Neural progenitor cell (in vitro differentiated cells): ENCODE measurements around the gene KRTCAP2. TPM values are rescaled to one million over a fixed set of nuclear protein-coding genes. Genes with fewer than 3 reads are reported as not detected.
"Not testable (repeated sequence)": the region's sequence is repeated elsewhere in the genome, so short reads cannot be mapped to it uniquely, and the experiment has no call there.

Experiments
- DNase-seq: peaks from one replicate; pipeline ENCODE4 v3.0.0-alpha.2; 2016; ENCODE audit warnings: low spot score
- H2AFZ ChIP-seq: fragments of 200-600 bp; sonication (generic); replicated peaks from 2 replicates; pipeline ENCODE4 v1.6.1; 2016; ENCODE audit warnings: antibody characterized with exemption
- H3F3A ChIP-seq: fragments of 200-600 bp; sonication (generic); 2 replicates; pipeline ENCODE4 v1.6.1; 2016; ENCODE audit warnings: antibody characterized with exemption, low read depth
- H3K27ac ChIP-seq: fragments of 200-600 bp; sonication (generic); 2 replicates; pipeline ENCODE4 v1.5.1; 2016; ENCODE audit warnings: mild to moderate bottlenecking
- H3K27me3 ChIP-seq: fragments of 200-600 bp; sonication (generic); 2 replicates; pipeline ENCODE4 v1.6.1; 2016; ENCODE audit warnings: mild to moderate bottlenecking, moderate library complexity
- H3K36me3 ChIP-seq: fragments of 200-600 bp; sonication (generic); 2 replicates; pipeline ENCODE4 v1.5.1; 2016
- H3K4me1 ChIP-seq: fragments of 200-600 bp; sonication (generic); 2 replicates; pipeline ENCODE4 v1.6.1; 2016; ENCODE audit warnings: mixed run types
- H3K4me2 ChIP-seq: fragments of 200-600 bp; sonication (generic); 2 replicates; pipeline ENCODE4 v1.6.1; 2016
- H3K4me3 ChIP-seq: fragments of 200-600 bp; sonication (generic); 2 replicates; pipeline ENCODE4 v1.5.1; 2016
- H3K79me2 ChIP-seq: fragments of 200-600 bp; sonication (generic); 2 replicates; pipeline ENCODE4 v1.6.1; 2016; ENCODE audit warnings: low read depth
- H3K9ac ChIP-seq: fragments of 200-600 bp; sonication (generic); 2 replicates; pipeline ENCODE4 v1.6.1; 2016
- H3K9me3 ChIP-seq: fragments of 200-600 bp; sonication (generic); 2 replicates; pipeline ENCODE4 v1.5.1; 2016; ENCODE audit warnings: low read depth
- H4K20me1 ChIP-seq: fragments of 200-600 bp; sonication (generic); 2 replicates; pipeline ENCODE4 v1.6.1; 2016; ENCODE audit warnings: low read depth
- H3K27ac Mint-ChIP-seq: 3 replicates; pipeline ENCODE4 v1.8.0; 2021; ENCODE audit warnings: mixed read lengths
- H3K27me3 Mint-ChIP-seq: 2 replicates; pipeline ENCODE4 v1.8.0; 2022; ENCODE audit warnings: low read depth, mild to moderate bottlenecking, inconsistent platforms, moderate library complexity, mixed read lengths; ENCODE audit not compliant: insufficient read depth
- H3K36me3 Mint-ChIP-seq: 3 replicates; pipeline ENCODE4 v1.8.0; 2021; ENCODE audit warnings: mixed read lengths
- H3K4me1 Mint-ChIP-seq: 3 replicates; pipeline ENCODE4 v1.8.0; 2021; ENCODE audit warnings: mixed read lengths
- H3K4me3 Mint-ChIP-seq: 3 replicates; pipeline ENCODE4 v1.8.0; 2021; ENCODE audit warnings: mild to moderate bottlenecking, moderate library complexity, mixed read lengths
- H3K9me3 Mint-ChIP-seq: 3 replicates; pipeline ENCODE4 v1.8.0; 2020; ENCODE audit warnings: mixed read lengths
- EZH2 ChIP-seq: fragments of 200-600 bp; sonication (generic); IDR thresholded peaks from 2 replicates; pipeline ENCODE4 v1.6.1; 2017; ENCODE audit warnings: antibody characterized with exemption, mild to moderate bottlenecking, moderate library complexity
- EZH2phosphoT487 ChIP-seq: fragments of 200-600 bp; sonication (generic); IDR thresholded peaks from 2 replicates; pipeline ENCODE4 v1.6.1; 2017; ENCODE audit warnings: antibody characterized with exemption
- total RNA-seq: library from RNA; depleted of rRNA; stranded (reverse); fragments of >200 nt; gene quantifications from 2 replicates; pipeline ENCODE4 v1.2.3, GENCODE V29; 2015; ENCODE audit warnings: low replicate concordance
- TF ChIP-seq, protein P1 (sequence below): fragments of 200-600 bp; sonication (generic); IDR thresholded peaks from 2 replicates; pipeline ENCODE4 v1.5.1; 2017; ENCODE audit warnings: antibody characterized with exemption, mild to moderate bottlenecking

Gene KRTCAP2
- total RNA-seq, 1 donor from 2014 or later = 37.8 TPM

DNA sequence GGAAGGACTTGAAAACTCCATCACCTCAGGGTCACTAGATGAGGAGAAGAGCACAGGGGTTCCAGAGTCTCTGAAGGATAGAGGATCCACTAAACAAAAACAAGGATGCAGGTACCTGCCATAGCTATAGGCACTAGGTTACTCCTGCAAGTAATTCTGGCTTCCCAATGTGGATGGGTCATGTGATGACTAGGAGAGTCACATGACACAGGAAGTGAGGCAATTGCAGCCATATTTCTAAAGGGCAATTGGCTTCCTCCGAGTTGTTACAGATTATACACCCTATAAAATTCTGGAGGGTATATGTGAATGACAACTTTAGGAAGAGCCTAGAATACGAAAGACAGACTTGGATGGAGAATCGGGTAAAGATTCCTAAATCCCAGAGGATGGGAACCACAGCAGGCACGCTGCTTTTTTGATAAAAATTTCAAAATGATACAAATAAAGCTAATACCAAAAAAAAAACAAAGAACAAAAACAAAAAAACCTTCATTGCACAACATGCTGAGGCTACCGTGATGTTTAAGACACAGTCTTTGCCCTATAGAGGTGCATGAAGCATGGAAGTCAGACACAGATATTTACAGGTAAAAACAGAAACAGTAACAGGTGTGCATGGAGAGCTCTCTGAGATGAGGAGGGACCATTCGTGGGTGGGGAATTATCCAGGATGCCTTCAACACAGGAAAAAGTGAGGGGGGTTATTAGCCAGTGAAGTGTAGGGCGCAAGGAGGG is 45.9 kb upstream of the KRTCAP2 start:
- H3K27me3 Mint-ChIP-seq = no peaks in the 10 kb centered on the region
- H2AFZ ChIP-seq = peak overlapping the region; percentile 65
- peak; percentile 78 for DNase-seq

GRCh38 chr1:155214702-155215101 is 41.6 kb upstream of the KRTCAP2 start:
- not testable (repeated sequence) for H4K20me1 ChIP-seq, H3K4me2 ChIP-seq, H2AFZ ChIP-seq, H3K27me3 Mint-ChIP-seq, DNase-seq, H3K9me3 ChIP-seq, H3K4me3 Mint-ChIP-seq, H3K4me3 ChIP-seq, H3F3A ChIP-seq, H3K27me3 ChIP-seq, H3K79me2 ChIP-seq, H3K36me3 ChIP-seq, H3K27ac ChIP-seq, H3K36me3 Mint-ChIP-seq, H3K27ac Mint-ChIP-seq, H3K9me3 Mint-ChIP-seq, H3K9ac ChIP-seq, H3K4me1 ChIP-seq
- H3K4me1 Mint-ChIP-seq = peaks cover 19% of the 10 kb centered on the region

More for the DNA sequence above, 45.9 kb upstream of the KRTCAP2 start:
- H3K27ac Mint-ChIP-seq = peak overlapping the region; percentile 11
- H3K9me3 Mint-ChIP-seq = no peaks in the 10 kb centered on the region
- Histone ChIP-seq H3K27me3 (no peaks in the 10 kb centered on the region), H3K79me2 (no peaks in the 10 kb centered on the region), H3K9ac (no peak overlapping the region), H3F3A (peaks cover 27% of the 10 kb centered on the region), H3K36me3 (no peaks in the 10 kb centered on the region), H3K4me1 (no peaks in the 10 kb centered on the region), H3K27ac (no peak overlapping the region), H3K4me3 (peak overlapping the region; percentile 34), H3K4me2 (peak overlapping the region; percentile 65), H4K20me1 (no peaks in the 10 kb centered on the region), H3K9me3 (no peaks in the 10 kb centered on the region)
- TF ChIP-seq EZH2 (no peak), EZH2phosphoT487 (no peak)
- peaks cover 14% of the 10 kb centered on the region for H3K36me3 Mint-ChIP-seq
- H3K4me3 Mint-ChIP-seq = peak overlapping the region; percentile 24
- H3K4me1 Mint-ChIP-seq = peaks cover 10% of the 10 kb centered on the region

GRCh38 chr1:155212051-155212440 is 38.9 kb upstream of the KRTCAP2 start:
- not testable (repeated sequence) for DNase-seq, H4K20me1 ChIP-seq, H2AFZ ChIP-seq, H3K36me3 Mint-ChIP-seq, H3K4me2 ChIP-seq, H3K9ac ChIP-seq, H3K9me3 ChIP-seq, H3K9me3 Mint-ChIP-seq, H3K4me3 Mint-ChIP-seq, H3K79me2 ChIP-seq, H3K27ac ChIP-seq, H3K36me3 ChIP-seq, H3K4me3 ChIP-seq, H3K27ac Mint-ChIP-seq, H3K27me3 ChIP-seq
- Mint-ChIP-seq H3K27me3 (peaks cover 18% of the 10 kb centered on the region), H3K4me1 (peaks cover 29% of the 10 kb centered on the region)
- H3K4me1 ChIP-seq = peaks cover 17% of the 10 kb centered on the region
- H3F3A ChIP-seq = peaks cover 32% of the 10 kb centered on the region

- H3F3A ChIP-seq = peaks cover 37% of the 10 kb centered on the region
- H3K4me2 ChIP-seq, H3K9me3 Mint-ChIP-seq, H3K36me3 Mint-ChIP-seq, H3K4me3 ChIP-seq, H3K79me2 ChIP-seq, H2AFZ ChIP-seq, DNase-seq, H3K36me3 ChIP-seq, H3K27me3 ChIP-seq, H3K27ac Mint-ChIP-seq, H4K20me1 ChIP-seq, H3K27ac ChIP-seq, H3K9me3 ChIP-seq, H3K4me3 Mint-ChIP-seq, H3K9ac ChIP-seq: not testable (repeated sequence)
- H3K4me1 ChIP-seq = peaks cover 22% of the 10 kb centered on the region
- peaks cover 33% of the 10 kb centered on the region for H3K4me1 Mint-ChIP-seq
- H3K27me3 Mint-ChIP-seq = peaks cover 23% of the 10 kb centered on the region
These were observed 38.4 kb upstream of the KRTCAP2 start for GRCh38 chr1:155211381-155212050.

GRCh38 chr1:155210314-155211104 is 37.4 kb upstream of the KRTCAP2 start:
- peaks cover 24% of the 10 kb centered on the region for H3K4me1 ChIP-seq
- peak overlapping the region; percentile 96 for H3K4me2 ChIP-seq
- no peak overlapping the region for H3K4me3 ChIP-seq
- no peaks in the 10 kb centered on the region for H3K9me3 Mint-ChIP-seq
- no peak for DNase-seq
- TF ChIP-seq EZH2phosphoT487 (no peak), EZH2 (no peak)
- TF ChIP-seq, protein P1, sequence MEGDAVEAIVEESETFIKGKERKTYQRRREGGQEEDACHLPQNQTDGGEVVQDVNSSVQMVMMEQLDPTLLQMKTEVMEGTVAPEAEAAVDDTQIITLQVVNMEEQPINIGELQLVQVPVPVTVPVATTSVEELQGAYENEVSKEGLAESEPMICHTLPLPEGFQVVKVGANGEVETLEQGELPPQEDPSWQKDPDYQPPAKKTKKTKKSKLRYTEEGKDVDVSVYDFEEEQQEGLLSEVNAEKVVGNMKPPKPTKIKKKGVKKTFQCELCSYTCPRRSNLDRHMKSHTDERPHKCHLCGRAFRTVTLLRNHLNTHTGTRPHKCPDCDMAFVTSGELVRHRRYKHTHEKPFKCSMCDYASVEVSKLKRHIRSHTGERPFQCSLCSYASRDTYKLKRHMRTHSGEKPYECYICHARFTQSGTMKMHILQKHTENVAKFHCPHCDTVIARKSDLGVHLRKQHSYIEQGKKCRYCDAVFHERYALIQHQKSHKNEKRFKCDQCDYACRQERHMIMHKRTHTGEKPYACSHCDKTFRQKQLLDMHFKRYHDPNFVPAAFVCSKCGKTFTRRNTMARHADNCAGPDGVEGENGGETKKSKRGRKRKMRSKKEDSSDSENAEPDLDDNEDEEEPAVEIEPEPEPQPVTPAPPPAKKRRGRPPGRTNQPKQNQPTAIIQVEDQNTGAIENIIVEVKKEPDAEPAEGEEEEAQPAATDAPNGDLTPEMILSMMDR = no peak
- H3K9me3 ChIP-seq = no peaks in the 10 kb centered on the region
- H3K79me2 ChIP-seq = peaks cover 8% of the 10 kb centered on the region
- H4K20me1 ChIP-seq = peaks cover 5% of the 10 kb centered on the region
- H3K27ac Mint-ChIP-seq = no peak overlapping the region
- no peaks in the 10 kb centered on the region for H3K36me3 ChIP-seq
- H3K27me3 Mint-ChIP-seq = peaks cover 29% of the 10 kb centered on the region
- H3K27ac ChIP-seq = no peak overlapping the region
- peaks cover 40% of the 10 kb centered on the region for H3K4me1 Mint-ChIP-seq
- no peaks in the 10 kb centered on the region for H3K27me3 ChIP-seq
- H3F3A ChIP-seq = peaks cover 47% of the 10 kb centered on the region
- H3K9ac ChIP-seq = no peak overlapping the region
- peaks cover 5% of the 10 kb centered on the region for H3K36me3 Mint-ChIP-seq
- H2AFZ ChIP-seq = no peak overlapping the region
- peak overlapping the region; percentile 88 for H3K4me3 Mint-ChIP-seq
